HG02678 (cell line): ENCODE results near the gene SERBP1.
"Not testable (repeated sequence)": the region's sequence is repeated elsewhere in the genome, so short reads cannot be mapped to it uniquely, and the experiment has no call there.

Experiments used
- ATAC-seq: cut with Tn5 transposase; IDR thresholded peaks from one replicate; pipeline ENCODE4 v1.9.1; 2021; ENCODE audit warnings: mild to moderate bottlenecking, moderate library complexity; ENCODE audit not compliant: unreplicated experiment

Gene SERBP1

GRCh38 chr1:67413101-67413500 lies 17.1 kb downstream of the SERBP1 start:
- ATAC-seq: not testable (repeated sequence)

GRCh38 chr1:67408148-67408547 lies 22.1 kb downstream of the SERBP1 start:
- no peak for ATAC-seq

- no peak for ATAC-seq
These were observed 22.7 kb downstream of the SERBP1 start for GRCh38 chr1:67407498-67407897.

- no peak for ATAC-seq
These were observed 24.5 kb downstream of the SERBP1 start for GRCh38 chr1:67405473-67406245.

GRCh38 chr1:67404212-67404620 lies 26.0 kb downstream of the SERBP1 start:
- ATAC-seq: no peak

- ATAC-seq: no peak
These were observed 28.8 kb downstream of the SERBP1 start for GRCh38 chr1:67401443-67401842.

- ATAC-seq: not testable (repeated sequence)
These were observed 30.0 kb downstream of the SERBP1 start for GRCh38 chr1:67400029-67400786.

GRCh38 chr1:67399199-67399993 lies 30.8 kb downstream of the SERBP1 start:
- no peak for ATAC-seq

GRCh38 chr1:67394548-67394947 lies 35.7 kb downstream of the SERBP1 start:
- ATAC-seq: no peak

GRCh38 chr1:67393737-67394136 lies 36.5 kb downstream of the SERBP1 start:
- ATAC-seq: no peak

GRCh38 chr1:67393240-67393639 lies 37.0 kb downstream of the SERBP1 start:
- no peak for ATAC-seq

GRCh38 chr1:67390041-67390887 lies 39.9 kb downstream of the SERBP1 start:
- ATAC-seq: no peak

- ATAC-seq: no peak
These were observed 46.1 kb downstream of the SERBP1 start for GRCh38 chr1:67383999-67384638.

- ATAC-seq: no peak
These were observed 47.9 kb downstream of the SERBP1 start for GRCh38 chr1:67382292-67382691.

GRCh38 chr1:67381154-67381553 lies 49.0 kb downstream of the SERBP1 start:
- no peak for ATAC-seq

GRCh38 chr1:67377253-67377652 lies 52.9 kb downstream of the SERBP1 start:
- no peak for ATAC-seq

- no peak for ATAC-seq
These were observed 53.8 kb downstream of the SERBP1 start for GRCh38 chr1:67376381-67376780.

GRCh38 chr1:67372898-67373297 lies 57.3 kb downstream of the SERBP1 start:
- no peak for ATAC-seq

GRCh38 chr1:67372136-67372535 lies 58.1 kb downstream of the SERBP1 start:
- no peak for ATAC-seq

GRCh38 chr1:67371681-67372080 lies 58.5 kb downstream of the SERBP1 start:
- no peak for ATAC-seq
